Right lobe of liver (tissue), 6 donors: ENCODE measurements around the gene PGS1. TPM values are rescaled to one million over a fixed set of nuclear protein-coding genes. Genes with fewer than 3 reads are reported as not detected.

Source experiments
- ATAC-seq, 4 donors: fragments of 200-7000 bp; cut with Tn5 transposase; one replicate each; pipeline ENCODE4 v1.9.1; 2020; ENCODE audit warnings: mild to moderate bottlenecking in 4 of 4, moderate library complexity in 4 of 4
- DNase-seq, 3 donors: peaks; one replicate each; pipeline ENCODE4 v3.0.0-alpha.2; 2020
- H3K27ac ChIP-seq, 3 donors: fragments of 200-600 bp; one replicate each; pipeline ENCODE4 v1.8.0; 2022
- H3K27me3 ChIP-seq, 2 donors: fragments of 200-600 bp; one replicate each; pipeline ENCODE4 v1.8.0; 2022
- H3K36me3 ChIP-seq, 4 donors: fragments of 200-600 bp; sonication (generic) in 1 of 4; one replicate each; pipeline versions ENCODE4 v1.5.1 to v1.8.0; 2017 to 2022; ENCODE audit warnings: control low read depth in 1 of 4
- H3K4me1 ChIP-seq, 4 donors: fragments of 200-600 bp; sonication (generic) in 1 of 4; one replicate each; pipeline versions ENCODE4 v1.5.1 to v1.8.0; 2017 to 2022; ENCODE audit warnings: control low read depth in 1 of 4
- H3K4me3 ChIP-seq, 3 donors: fragments of 200-600 bp; one replicate each; pipeline ENCODE4 v1.8.0; 2022
- H3K9me3 ChIP-seq, 4 donors: fragments of 200-600 bp; sonication (generic) in 1 of 4; one replicate each; pipeline versions ENCODE4 v1.5.1 to v1.8.0; 2017 to 2022; ENCODE audit warnings: control low read depth in 1 of 4
- POLR2A ChIP-seq: fragments of 450-650 bp; IDR thresholded peaks from one replicate; pipeline ENCODE4 v1.6.1; 2017; ENCODE audit warnings: antibody characterized with exemption, mild to moderate bottlenecking
- WGBS: methylation state at CpG from one replicate; pipeline ENCODE4 v1.1.6; 2018; ENCODE audit warnings: low coverage, low lambda C conversion rate; ENCODE audit not compliant: insufficient coverage; ENCODE audit errors: missing lambda C conversion rate; 5-methylcytosine and 5-hydroxymethylcytosine counted together
- intact Hi-C, 2 donors: fragments of 100-400 bp; cut with DNase I; formaldehyde crosslinking; loops; one replicate each; pipeline versions ENCODE4 v1.11.2 to v1.14.1; 2022
- total RNA-seq, 6 experiments: library from RNA; depleted of rRNA in 2 of 6; stranded (reverse); fragments of >200 nt in 2 of 6; fragmentation: NEBNext Ultra II Directional in 3 of 6; extraction: Animal tissue kit (Norgen Biotek cat#: 25700) in 3 of 6; gene quantifications; one replicate each; pipeline versions ENCODE4 v1.1.0 to v1.2.4, GENCODE V29; 2016 to 2023
- TF ChIP-seq, protein P1 (sequence below), 4 donors: fragments of 200-600 bp in 3 of 4; fragments of 450-650 bp in 1 of 4; IDR thresholded peaks; one replicate each; pipeline versions ENCODE4 v1.5.1 to v1.8.0; 2016 to 2022; ENCODE audit warnings: antibody characterized with exemption in 4 of 4, mild to moderate bottlenecking in 2 of 4
- donor health status: DM: no; HTN: yes; CAD: no.
- donor health status: DM: no; HTN: no; CAD: no.
- donor health status: DM: no; HTN: no; CAD: no.
- donor health status: DM: no; HTN: yes; CAD: no.
- donor health status: DM: no; HTN: yes; CAD: no.

PGS1 gene
- total RNA-seq, 6 experiments from 2014 or later = 8.8 to 17.5 (median 13.4) TPM

DNA sequence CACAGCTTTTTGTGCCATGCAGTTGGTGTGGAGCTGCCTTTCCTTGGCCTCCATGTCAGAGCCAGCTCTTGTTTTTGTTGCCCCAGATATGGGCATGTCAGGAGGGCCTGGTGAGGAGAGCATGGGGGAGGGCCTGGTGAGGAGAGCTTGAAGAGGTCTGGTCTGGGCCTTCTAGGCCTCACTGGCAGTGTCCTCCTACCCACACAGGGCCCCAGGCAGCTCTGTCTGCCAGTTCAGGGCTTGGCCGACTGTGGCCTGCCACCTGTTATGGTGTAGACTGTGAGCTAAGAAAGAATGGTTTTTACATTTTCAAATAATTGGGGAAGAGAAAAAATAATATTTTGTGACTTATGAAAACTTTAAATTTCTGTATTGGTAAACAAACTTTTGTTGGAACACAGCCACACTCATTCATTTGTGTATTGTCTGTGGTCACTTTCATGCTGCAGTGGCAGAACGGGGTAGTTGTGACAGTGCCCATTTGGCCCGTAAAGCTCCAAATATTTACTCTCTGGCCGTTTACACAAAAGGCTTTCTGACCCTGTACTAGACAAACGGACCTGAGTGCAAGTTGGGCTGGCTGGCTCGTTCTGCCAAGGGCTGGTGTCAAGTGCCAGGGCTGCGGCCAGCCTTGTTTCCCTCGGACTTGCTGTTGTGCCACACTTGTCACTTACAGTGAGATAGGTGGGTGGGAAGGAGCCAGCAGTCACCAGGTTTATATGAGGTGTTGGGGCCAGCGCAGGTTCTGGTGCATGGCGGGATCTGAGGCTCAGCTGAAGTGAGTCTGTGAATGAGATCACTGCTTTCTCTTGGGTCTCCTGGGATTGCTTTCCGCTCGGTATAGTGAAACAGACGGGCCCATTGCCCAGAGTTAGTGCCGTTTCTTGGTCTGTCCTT, 18.2 kb downstream of the PGS1 start:
- no peak overlapping the region for H3K4me3 ChIP-seq
- H3K36me3 ChIP-seq = peaks cover 0 to 42% (median 16%) of the 10 kb centered on the region in 4 donors
- TF ChIP-seq POLR2A = no peak
- TF ChIP-seq, protein P1, sequence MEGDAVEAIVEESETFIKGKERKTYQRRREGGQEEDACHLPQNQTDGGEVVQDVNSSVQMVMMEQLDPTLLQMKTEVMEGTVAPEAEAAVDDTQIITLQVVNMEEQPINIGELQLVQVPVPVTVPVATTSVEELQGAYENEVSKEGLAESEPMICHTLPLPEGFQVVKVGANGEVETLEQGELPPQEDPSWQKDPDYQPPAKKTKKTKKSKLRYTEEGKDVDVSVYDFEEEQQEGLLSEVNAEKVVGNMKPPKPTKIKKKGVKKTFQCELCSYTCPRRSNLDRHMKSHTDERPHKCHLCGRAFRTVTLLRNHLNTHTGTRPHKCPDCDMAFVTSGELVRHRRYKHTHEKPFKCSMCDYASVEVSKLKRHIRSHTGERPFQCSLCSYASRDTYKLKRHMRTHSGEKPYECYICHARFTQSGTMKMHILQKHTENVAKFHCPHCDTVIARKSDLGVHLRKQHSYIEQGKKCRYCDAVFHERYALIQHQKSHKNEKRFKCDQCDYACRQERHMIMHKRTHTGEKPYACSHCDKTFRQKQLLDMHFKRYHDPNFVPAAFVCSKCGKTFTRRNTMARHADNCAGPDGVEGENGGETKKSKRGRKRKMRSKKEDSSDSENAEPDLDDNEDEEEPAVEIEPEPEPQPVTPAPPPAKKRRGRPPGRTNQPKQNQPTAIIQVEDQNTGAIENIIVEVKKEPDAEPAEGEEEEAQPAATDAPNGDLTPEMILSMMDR (IDR thresholded peaks at IDR 0.05) = no peak
- DNase-seq (peak; percentile 79 to 91 (median 91)), ATAC-seq (peak; percentile 84 to 92 (median 90))
- H3K27me3 ChIP-seq = no peaks in the 10 kb centered on the region
- H3K27ac ChIP-seq = peak overlapping the region in 1 of 3 donors; percentile 42
- intact Hi-C loops = no loop called here
- WGBS = 32% methylated on average over 12 of the region's 14 CpGs
- H3K4me1 ChIP-seq = peaks cover 0 to 23% (median 14%) of the 10 kb centered on the region in 4 donors
- no peaks in the 10 kb centered on the region for H3K9me3 ChIP-seq

DNA sequence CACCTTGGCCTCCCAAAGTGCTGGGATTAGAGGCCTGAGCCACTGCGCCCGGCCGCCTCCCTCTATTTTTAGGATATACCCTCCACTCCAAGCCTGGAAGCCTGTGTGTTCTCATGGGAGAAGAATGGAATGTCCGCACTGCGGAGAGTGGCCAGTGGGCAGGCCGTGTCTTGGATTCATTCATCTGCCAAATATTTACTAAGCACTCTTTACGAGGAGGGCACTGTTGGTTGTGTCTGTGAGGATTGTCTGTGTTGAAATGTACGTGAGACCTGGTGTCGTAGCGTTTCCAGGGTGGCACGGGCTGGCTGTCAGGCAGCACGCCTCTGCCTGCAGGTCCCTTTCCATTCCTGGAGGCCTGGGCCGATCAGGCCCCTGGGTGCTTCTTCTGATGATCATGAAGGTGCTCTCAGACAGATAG, 19.2 kb downstream of the PGS1 start:
- ATAC-seq (peak in 2 of 4 donors; percentile 56 to 81), DNase-seq (peak in 1 of 3 donors; percentile 71)
- H3K9me3 ChIP-seq = no peaks in the 10 kb centered on the region
- H3K27ac ChIP-seq = peak overlapping the region in 1 of 3 donors; percentile 8
- H3K36me3 ChIP-seq = peaks cover 0 to 37% (median 18%) of the 10 kb centered on the region in 4 donors
- 37% methylated on average over 6 of the region's 13 CpGs for WGBS
- H3K4me3 ChIP-seq = no peak overlapping the region
- no peaks in the 10 kb centered on the region for H3K27me3 ChIP-seq
- peaks cover 0 to 23% (median 14%) of the 10 kb centered on the region in 4 donors for H3K4me1 ChIP-seq
- intact Hi-C loops = no loop called here
- TF ChIP-seq, protein P1 (IDR thresholded peaks at IDR 0.05) = no peak

DNA sequence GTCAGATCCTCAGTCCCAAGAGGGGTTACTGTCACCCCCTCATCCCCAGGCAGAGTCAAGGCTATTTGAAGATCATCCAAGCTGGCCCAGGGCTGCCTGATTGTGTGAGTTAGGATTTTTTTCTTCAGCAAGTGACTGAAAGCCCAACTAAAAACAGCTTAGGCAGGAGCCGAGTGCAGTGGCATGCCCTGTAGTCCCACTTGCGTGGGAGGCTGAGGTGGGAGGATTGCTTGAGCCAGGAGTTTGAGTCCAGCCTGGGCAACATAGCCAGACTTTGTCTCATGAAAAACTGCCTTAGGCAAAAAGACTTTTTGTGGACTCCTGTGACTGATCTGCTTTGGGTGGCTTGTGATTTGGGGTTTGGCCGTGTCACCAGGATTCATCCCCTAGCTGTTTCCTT, 19.9 kb downstream of the PGS1 start:
- Histone ChIP-seq H3K36me3 (peaks cover 0 to 44% (median 18%) of the 10 kb centered on the region in 4 donors), H3K27ac (no peak overlapping the region), H3K27me3 (no peaks in the 10 kb centered on the region), H3K4me3 (no peak overlapping the region), H3K4me1 (peaks cover 0 to 23% (median 14%) of the 10 kb centered on the region in 4 donors), H3K9me3 (no peaks in the 10 kb centered on the region)
- ATAC-seq (no peak), DNase-seq (no peak)
- intact Hi-C loops = no loop called here
- 82% methylated on average over 2 of the region's 3 CpGs for WGBS
- TF ChIP-seq POLR2A = no peak
- TF ChIP-seq, protein P1 (IDR thresholded peaks at IDR 0.05) = no peak

DNA sequence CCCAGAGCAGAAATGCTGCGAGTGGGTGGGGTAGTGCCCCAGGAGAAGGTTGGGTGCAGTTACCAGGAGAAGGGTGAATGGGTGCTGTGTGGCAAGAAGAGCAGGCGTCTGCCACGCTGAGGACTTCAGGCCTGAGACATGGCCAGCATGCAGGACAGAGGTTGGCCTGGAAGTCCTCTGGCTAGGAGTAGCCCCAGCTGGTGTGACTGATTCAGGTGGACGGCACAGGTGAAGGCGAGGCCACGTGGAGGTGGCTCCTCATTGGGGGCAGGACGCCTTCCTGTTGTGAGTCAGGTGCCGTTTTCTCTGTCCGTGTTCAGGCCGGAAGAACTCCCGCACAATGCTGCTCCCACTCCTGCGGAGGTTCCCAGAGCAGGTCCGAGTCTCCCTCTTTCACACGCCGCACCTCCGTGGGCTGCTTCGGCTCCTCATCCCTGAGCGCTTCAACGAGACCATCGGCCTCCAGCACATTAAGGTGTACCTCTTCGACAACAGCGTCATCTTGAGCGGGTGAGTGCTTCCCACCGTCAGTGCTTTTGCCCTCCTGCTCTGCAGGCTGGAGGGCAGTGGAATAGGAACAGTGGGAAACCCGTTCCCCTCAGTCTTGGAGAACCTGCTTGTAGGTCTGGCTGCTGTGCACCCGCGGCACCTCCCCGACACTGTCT, 20.7 kb downstream of the PGS1 start:
- TF ChIP-seq, protein P1 (IDR thresholded peaks at IDR 0.05) = no peak
- TF ChIP-seq POLR2A = no peak
- peaks cover 0 to 23% (median 14%) of the 10 kb centered on the region in 4 donors for H3K4me1 ChIP-seq
- no peak for DNase-seq
- H3K9me3 ChIP-seq = no peaks in the 10 kb centered on the region
- intact Hi-C loops = no loop called here
- H3K27me3 ChIP-seq = no peaks in the 10 kb centered on the region
- no peak overlapping the region for H3K27ac ChIP-seq
- H3K4me3 ChIP-seq = no peak overlapping the region
- H3K36me3 ChIP-seq = peaks cover 0 to 51% (median 24%) of the 10 kb centered on the region in 4 donors
- WGBS = 40% methylated on average over 5 of the region's 28 CpGs
- no peak for ATAC-seq
